GM21529 (cell line): Measurements from ENCODE around the gene ADA.
"Not testable (repeated sequence)": the region's sequence is repeated elsewhere in the genome, so short reads cannot be mapped to it uniquely, and the experiment has no call there.

Experiments used
- ATAC-seq: cut with Tn5 transposase; IDR thresholded peaks from one replicate; pipeline ENCODE4 v1.9.1; 2021; ENCODE audit not compliant: unreplicated experiment

The ADA gene

DNA sequence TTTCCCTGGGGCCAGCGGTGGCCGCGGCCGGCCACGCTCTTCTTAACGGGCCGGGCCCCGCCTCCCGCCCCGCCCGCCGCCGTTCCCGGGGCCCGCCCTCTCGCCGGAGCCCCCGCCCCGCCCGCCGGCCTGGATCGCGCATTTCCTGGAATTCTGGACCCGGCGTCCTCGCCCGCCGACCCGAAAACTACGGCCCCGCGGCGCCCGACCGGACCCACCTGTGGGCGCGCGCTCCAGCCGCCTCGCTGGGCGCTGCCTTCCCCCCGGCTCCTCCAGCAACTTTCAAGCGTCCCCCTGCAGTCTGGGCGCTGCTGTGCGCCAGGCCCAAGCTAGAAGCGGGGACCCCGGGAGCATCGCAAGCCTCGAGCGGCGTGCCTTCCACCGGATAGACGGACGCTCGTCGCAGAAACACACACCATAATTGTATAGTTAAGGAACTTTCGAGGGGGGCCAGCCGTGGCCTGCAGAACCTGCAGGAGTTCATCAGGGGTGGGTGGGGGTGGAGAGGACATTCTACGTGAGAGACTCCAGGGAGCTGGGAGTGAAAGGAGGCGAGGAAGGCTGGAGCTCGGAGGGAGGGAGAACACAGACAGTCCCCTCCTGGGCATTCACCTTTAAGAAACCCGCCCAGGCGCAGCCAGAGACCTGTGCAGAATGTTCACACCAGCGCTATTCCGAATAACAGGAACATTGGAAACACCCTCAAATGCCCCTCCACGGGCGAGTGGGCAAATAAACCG is at the start of gene ADA:
TSS of gene ADA (minus strand) at position 16 of the 740 bp plus-strand sequence. CDS start 92 bp downstream, outside the sequence.
- ATAC-seq, result peak; percentile 35

DNA sequence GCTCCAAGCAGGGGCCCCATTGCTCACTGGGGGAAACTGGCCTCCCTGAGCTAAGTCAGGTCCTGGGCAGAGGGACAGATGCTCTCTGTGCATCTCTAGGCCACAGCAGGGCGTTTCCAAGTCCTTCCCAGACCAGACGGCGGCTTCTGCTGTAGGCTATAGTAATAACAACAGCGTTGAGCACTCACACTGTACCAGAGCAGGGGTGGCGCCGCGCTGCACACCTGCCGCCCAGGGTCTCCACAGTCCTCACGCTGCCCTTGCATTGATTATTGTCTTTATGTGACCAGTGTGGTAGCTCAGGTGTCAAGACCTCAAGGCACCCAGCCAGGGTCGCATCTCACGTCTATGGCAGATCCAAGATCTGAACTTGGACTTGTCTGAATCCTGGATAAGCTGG is 48.8 kb upstream of the ADA start:
- ATAC-seq, result no peak

DNA sequence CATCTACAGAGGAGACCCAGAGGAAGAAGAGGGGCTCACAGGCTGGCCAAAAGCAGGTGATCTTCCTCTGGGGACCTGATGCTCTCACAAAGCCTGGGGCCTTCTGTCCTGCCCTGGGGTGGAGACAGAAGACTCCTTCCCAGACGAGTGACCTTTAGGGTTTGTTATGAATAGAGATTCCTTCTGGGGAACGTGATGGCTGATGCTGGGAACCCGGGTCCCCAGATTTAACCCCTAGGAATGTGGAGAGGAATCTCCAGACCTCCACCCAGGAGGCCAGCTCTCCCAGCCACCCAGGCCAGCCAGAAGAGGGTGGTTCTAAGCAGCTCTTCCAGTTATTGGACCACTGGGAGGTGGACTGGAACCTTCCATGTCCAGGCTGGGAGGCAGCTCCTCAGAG is 46.9 kb upstream of the ADA start:
- no peak for ATAC-seq

DNA sequence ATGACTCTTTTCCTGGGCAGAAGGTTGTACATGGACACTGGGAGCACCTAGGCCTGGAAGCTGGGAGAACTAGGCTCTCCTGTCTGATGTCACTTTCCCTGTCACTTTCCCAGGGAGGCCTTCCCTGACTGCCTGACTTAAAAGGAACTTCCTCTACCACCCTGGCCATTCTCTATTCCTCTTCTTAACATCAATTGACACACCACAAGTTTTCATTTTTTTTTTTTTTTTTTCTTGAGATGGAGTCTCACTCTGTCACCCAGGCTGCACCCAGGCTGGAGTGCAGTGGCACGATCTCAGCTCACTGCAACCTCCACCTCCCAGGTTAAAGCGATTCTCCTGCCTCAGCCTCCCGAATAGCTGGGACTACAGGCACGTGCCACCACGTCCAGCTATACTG is 45.5 kb upstream of the ADA start:
- not testable (repeated sequence) for ATAC-seq

DNA sequence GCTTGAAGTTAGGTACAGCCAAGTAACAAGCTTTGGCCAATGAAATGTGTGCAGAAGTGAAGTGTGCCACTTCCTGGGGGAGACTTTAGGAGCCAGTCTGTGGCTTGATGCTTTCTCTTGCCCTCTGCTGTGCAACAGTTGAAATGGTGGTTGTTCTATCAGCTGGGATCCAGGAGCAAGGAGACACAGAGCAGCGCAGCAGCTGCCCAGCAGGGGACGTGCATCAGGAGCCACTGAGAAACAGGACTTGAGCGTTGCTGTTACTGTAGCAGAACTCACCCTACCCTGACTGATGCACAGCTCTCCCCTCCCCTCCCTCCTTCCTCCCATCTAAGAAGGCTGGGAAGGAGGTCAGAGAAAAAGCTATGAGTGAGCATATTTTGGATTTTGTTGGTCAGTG is 44.8 kb upstream of the ADA start:
- no peak for ATAC-seq

DNA sequence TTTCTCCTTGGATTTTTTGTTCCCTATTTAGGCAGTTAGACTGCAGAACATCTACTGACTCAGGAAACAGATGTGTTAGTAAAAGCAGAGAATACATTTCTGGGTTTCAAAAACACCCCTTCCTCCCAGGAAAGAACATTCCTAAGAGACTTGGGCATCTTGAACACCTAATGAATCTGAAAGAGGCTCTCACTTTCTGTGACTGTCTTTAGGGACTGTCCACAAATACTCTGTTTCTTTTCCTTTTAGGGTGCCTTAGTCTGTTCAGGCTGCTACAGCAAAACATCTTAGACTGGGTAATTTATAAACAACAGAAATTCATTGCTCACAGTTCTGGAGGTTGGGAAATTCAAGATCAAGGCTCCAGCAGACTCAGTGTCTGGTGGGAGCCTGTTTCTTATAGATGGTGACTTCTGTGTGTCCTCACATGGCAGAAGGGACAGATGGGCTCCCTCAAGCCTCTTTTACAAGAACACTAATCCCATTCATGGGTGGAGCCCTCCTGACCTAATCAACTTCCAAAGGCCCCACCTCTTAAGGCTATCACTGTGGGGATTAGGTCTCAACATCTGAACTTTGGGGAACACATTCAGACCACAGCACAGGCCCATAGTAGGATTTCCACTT is 44.3 kb upstream of the ADA start:
- ATAC-seq, result no peak

DNA sequence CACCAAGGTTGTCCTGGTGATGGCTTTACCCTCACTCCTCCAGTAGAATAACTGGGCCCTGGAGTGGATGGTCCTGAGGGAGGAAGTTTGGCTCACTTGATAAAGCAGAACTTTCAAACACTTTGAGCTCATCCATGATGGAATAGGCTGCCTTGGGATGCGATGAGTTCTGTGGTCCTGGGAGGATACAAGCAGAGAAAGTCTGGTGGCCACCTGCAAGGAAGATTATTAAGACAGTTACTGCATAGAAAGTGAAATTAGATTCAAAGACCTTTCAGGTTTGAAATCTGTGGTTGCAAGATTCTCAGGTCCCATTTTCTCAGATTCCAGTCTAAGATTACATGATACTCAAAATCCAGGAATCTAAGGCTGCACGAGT is 43.8 kb upstream of the ADA start:
- no peak for ATAC-seq

DNA sequence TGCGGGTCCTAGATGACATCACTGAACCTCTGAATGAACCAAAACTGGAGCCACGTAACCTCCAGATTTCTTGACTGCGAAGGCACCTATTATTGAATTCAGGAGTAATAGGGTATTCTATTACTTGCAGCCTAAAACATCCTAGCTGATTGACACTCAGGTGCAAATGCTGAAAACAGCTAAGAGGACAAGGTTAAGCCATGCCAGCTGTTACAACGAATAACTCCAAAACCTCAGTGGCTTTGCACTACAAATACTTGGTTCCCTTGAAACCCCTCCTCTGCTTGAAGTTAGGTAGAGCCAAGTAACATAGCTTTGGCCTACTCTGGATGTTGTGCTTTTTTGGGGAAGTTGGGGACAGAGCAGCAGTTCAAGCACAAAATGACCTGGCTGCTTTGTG is 42.7 kb upstream of the ADA start:
- ATAC-seq, result no peak

DNA sequence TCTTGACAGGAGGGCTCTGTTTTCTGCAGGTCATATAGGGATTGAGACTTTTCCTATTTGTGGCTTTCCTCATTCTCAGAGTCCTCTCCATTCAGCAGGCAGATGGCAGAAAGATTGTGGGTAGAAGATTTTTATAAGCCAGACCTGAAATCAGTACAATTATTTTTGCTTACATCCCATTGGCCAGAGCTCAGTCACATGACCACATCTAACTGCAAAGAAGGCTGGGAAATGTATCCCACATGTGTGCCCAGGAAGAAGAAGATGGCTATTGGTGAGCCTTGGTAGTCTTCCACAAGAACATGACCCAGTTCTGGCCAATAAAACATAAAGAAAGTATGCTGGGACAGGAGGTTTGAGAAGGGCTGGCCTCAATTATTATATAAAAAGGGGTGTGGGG is 42.1 kb upstream of the ADA start:
- ATAC-seq, result no peak

DNA sequence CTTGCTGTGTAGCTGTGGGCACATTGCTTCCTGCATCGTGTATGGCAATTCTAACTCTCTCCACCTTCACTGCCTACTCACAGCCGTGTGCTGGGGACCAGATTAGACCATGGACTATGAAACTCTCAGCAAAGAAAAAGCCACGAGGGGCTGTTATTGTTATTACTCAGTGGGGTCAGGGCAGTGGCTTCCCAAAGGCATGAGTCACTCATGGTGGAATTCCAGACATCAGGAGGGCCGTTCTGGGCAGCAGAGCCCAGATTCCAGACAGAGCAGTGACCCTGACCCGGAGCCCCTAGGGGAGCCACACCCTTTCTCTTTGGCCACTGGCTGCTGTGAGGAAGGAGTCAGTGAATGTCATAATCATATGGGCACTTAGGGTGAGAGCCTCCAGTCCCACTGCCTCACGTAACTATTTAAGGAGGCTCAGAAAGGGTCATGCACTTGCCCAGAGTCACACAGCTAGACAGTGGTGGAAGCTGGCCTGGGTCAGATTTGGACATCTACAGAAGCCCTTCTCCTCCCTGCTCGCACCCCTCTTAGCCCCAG is 41.5 kb upstream of the ADA start:
- no peak for ATAC-seq

DNA sequence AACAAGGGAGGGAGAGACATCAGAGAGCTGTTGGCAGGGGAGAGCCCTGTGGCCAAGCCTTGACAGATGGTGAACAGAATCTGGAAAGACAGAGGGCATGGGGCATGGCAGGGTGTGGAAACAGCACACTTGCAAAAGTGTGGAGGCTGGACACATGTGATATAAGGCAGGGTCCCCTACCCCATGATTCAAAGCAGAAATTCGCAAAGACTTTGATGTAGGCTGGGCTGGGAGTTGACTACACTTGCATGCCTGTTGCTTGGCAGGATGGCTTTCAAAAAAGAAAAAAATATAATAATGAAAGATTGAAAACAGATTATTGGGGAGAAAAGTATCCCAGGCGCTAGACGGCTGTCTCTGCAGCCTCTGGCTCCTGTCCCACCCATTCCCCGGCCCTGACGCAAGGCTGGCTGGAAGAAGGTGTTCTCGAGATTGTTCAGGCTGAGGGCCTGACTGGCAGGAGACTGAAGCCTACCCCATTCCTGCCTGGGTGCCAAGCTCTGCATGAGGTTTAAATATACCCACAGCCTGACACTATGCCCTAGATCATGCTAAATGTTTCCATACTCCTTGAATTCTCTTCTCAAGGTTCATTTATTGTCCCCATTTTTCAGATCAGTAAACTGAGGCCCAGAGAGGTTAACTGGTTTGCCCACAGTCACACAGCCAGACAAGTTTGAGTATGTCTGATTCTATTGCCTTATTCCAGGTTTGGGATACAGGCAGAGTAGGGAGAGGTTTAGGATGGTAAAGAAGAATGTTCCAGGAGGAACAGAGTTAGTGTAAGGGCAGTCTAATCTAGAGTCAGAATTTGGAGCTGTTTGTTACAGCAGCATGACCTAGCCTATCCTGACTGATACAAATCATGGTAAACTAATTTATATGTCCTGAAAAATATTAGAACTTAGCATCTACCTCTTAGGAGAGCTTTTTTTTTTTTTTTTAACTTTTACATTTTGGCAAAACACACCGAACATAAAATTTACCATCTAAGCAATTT is 40.2 kb upstream of the ADA start:
- ATAC-seq, result no peak

DNA sequence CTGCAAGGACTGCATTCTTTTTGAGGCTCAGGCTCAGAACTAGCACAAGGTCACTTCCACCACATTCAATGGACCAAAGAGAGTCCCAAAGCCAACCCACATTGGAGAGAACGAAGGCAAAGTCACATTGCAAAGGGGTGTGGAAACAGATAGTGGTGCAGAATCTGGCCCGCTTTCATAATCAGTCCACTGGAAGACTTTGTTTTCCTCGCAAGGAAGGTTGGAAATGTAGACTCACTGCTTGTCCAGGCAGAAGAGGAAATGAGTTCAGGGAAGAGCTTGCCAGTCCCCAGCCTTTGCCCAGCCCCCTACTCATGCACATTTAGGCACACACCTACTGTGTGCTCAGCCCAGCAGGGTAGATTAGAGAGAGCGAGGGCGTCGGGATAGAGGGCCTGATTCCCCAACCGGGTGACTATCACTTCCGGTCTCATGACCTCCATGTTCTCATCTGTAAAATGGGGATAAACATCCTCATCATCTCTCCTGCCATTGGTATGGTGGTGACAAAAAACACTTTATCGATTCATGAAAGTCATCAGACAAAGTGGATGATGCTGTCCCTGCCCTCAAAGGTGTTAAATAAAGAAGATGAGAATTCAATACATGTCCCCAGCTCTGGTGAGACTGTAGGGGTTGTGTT is 39.4 kb upstream of the ADA start:
- ATAC-seq, result no peak

DNA sequence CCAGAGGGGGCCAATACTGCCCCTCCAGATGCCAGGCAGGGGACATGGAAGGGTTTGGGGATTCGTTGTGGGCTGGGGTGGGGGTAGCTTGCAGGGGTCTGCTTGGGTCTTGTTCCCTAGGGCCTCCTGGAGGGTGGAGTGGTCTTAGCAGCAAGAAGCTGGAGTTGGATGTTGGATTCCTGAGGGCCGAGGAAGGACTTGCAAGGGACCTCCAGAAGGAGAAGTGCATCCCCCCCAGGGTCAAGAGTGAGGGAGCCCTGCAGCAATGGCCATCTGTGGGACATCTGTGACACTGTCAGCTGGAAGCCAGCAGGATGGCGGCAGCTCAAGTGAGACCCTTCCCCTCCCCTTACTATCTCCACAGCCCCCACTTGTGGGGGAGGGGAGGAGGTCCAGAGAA is 38.3 kb upstream of the ADA start:
- no peak for ATAC-seq

DNA sequence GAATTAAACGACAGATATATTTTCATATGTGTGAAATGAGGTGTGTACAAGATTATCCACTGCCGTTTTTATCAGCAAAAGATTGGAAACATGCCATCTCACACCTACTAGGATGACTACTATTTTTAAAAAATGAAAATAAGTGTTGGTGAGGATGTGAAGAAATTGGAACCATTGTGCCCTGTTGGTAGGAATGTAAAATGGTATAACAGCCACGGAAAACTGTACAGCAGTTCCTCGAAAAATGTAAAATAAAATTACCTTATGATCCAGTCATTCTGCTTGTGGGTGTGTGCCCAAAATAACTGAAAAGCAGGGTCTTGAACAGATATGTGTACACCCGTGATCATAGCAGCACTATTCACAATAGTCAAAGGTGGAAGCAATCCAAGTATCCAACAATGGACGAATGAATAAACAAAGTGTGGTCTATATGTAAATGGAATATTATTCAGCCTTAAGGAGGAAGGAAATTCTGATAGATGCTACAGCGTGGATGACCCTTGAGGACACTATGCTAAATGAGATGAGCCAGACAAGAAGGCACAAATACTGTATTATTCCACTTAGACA is 36.6 kb upstream of the ADA start:
- no peak for ATAC-seq

DNA sequence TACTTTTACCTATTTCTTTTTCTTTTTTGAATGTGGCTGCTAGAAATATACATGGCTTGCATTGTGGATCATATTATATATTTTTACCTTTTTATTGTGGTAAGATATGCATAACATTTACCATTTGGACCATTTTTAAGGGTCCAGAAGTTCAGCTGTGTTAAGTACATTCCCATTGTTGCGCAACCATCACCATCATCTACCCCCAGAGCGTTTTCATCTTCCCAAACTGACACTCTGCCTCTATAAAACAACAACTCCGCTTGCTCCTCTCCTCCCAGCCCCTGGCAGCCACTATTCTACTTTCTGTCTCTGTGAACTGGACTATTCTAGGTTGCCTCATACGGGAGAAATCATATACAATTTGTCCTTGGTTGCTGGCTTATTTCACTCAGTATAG is 35.4 kb upstream of the ADA start:
- ATAC-seq, result no peak

DNA sequence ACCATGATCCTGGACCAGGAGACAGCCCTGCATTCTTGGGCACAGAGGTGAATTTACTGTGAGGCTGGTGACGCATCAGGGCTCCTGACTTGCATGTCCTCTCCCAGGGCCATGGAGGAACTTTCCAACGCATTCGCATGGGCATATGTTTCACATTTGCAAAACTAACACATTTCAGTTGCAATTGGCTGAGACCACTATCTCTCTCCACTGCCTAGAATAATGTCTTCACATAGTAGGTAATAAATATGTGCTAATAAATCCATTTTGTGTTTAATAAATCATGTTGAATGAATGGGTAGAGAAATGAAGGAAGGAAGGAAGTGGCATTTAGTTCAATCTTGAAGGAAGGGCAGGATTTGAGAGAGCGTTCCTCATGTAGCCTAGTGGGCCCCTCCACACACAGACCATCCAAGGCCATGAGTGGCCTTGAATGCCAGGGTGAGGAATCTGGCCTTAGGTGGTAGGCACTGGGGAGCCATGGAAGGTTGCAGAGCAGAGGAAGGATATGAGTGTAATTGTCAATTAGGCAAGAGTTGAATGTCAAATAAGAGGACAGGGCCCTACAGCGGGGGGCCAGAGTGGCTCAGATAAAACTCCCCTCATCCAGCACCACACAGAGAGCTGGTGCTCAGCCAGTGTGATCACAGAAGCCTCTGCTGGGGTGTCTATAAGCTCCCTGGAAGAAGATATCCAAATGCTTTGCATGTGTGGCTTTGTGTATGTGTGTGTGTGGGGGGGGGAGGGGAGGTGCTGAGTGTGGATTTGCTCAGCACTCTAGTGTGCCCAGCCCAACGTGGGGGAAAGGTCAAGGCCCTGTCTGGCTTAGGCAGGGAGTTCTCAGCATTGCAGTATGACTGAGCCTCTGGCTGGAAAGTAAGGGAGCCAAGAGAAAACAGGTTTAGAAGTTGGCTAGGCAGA is 32.8 kb upstream of the ADA start:
- ATAC-seq, result no peak

DNA sequence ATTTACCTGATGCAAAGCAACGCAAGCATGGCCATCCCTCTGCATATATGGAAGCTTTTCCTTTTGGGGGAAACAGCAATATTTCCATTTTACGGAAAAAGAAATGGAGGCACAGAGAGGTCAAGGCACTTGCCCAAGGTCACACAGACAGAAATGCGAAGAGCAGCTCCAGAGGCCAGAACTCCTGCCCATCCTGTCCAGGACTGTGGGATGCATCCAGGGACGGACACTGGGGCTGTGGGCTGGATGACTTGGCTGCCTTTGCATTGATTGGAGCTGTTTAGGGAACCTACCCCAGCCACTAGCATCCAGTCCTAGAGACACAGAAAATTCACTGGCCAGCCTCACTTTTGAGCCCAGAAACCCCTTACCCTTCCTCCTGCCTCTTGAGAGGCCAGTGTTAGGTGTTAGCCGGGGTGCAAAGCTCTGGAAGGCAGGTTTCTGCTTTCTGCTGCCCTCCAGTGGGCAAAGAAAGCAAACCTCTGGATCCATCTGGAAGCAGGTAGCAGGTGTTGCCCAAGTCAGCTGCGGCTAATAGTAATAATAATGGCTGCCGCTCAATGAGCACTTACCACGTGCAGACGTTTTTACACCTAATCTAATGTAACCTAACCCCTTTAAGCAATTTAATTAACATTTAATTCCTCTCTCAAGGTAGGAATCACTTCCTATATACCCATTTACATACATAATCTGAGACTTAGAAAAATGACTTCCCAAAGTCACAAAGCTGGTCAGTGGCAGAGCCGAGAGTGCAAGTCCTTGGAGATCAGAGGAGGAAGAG is 32.0 kb upstream of the ADA start:
- ATAC-seq, result no peak

DNA sequence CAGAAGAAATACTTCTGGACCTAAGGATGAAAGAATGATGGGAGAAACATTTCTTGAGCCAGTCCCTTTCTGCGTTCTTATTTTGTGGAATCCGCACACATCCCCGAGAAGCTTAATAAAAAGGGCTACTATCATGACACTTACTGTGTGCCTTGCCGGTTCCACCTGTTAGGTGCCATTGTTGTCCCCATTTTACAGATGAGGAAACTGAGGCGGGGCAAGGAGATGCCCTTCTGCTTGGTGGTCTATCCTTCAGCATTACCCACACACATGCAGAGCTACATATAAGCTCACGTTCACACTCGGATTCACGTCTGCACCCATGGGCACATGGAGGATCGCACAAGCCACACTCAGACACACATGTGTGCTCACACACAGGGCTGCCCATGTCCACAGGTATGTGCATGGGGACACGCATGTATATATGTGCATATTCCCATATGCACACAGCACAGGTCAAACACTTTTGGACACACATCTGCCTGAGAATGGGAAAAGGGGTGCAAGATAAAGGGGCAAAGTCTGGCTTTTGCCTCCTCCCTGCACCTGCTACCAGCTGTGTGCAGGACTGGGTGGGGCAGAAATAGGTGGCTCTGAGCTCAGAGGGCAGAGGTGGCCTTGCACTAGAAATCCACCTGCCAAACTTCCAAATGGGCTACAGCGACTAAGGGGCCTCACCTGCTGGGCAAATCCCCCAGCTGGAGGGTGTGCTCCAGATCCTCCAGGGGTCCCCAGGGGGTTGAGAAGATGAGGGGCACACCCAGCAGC is 30.5 kb upstream of the ADA start:
- no peak for ATAC-seq
